Loucy (cell line): ENCODE results near the gene SORCS2.

Source experiments
- CTCF ChIP-seq: fragments of 200-600 bp; sonication (generic); conservative IDR thresholded peaks from 2 replicates; pipeline ENCODE4 v1.5.1; 2014; ENCODE audit warnings: mild to moderate bottlenecking, antibody characterized with exemption, low read length
- EZH2phosphoT487 ChIP-seq: fragments of 200-600 bp; IDR thresholded peaks from 2 replicates; pipeline ENCODE4 v1.6.1; 2018; ENCODE audit warnings: antibody characterized with exemption, mild to moderate bottlenecking, moderate library complexity, borderline replicate concordance

- TF ChIP-seq CTCF = no peak
- no peak for TF ChIP-seq EZH2phosphoT487
Measured at GRCh38 chr4:7655511-7656243, 463.3 kb downstream of the SORCS2 start.
